ENCODE results near the gene IFNA8. TPM values are rescaled to one million over a fixed set of nuclear protein-coding genes. Genes with fewer than 3 reads are reported as not detected.

Gene IFNA8
- total and polyA plus RNA-seq, 2 donors (not counting 1 experiment from before 2014, with no cell fraction given) = not detected

GRCh38 chr9:21452681-21453080 lies 43.8 kb downstream of the IFNA8 start:
- TF ChIP-seq, protein P1, sequence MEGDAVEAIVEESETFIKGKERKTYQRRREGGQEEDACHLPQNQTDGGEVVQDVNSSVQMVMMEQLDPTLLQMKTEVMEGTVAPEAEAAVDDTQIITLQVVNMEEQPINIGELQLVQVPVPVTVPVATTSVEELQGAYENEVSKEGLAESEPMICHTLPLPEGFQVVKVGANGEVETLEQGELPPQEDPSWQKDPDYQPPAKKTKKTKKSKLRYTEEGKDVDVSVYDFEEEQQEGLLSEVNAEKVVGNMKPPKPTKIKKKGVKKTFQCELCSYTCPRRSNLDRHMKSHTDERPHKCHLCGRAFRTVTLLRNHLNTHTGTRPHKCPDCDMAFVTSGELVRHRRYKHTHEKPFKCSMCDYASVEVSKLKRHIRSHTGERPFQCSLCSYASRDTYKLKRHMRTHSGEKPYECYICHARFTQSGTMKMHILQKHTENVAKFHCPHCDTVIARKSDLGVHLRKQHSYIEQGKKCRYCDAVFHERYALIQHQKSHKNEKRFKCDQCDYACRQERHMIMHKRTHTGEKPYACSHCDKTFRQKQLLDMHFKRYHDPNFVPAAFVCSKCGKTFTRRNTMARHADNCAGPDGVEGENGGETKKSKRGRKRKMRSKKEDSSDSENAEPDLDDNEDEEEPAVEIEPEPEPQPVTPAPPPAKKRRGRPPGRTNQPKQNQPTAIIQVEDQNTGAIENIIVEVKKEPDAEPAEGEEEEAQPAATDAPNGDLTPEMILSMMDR (IDR thresholded peaks at IDR 0.05) = no peak
- no peak for TF ChIP-seq EZH2 (IDR thresholded peaks at IDR 0.05; ENCODE audit: borderline replicate concordance, insufficient read depth, low read depth, low read length, poor library complexity, severe bottlenecking)
- Mint-ChIP-seq H3K27me3 (peaks cover 48% of the 10 kb centered on the region), H3K4me1 (no peaks in the 10 kb centered on the region), H3K4me3 (no peak overlapping the region), H3K9me3 (ENCODE audit: insufficient read depth) (no peaks in the 10 kb centered on the region), H3K27ac (no peak overlapping the region)
- H3K4me3 ChIP-seq (ENCODE audit: control extremely low read depth in 1 of 5, extremely low read depth in 1 of 5, insufficient read depth in 1 of 5, low read depth in 2 of 5, low read length in 4 of 5) = no peak overlapping the region
- intact Hi-C loops (cut with micrococcal nuclease) = no loop called here
- WGBS (ENCODE audit: insufficient coverage) = 89% methylated on average over 3 of the region's 4 CpGs
- no peak overlapping the region for H3K4me2 ChIP-seq (replicated peaks; ENCODE audit: low read depth, low read length, poor library complexity, severe bottlenecking)
- no peaks in the 10 kb centered on the region for H3K36me3 ChIP-seq (replicated peaks in 1 of 2; ENCODE audit: control extremely low read depth in 1 of 2, control insufficient read depth in 1 of 2, extremely low read depth in 1 of 2, insufficient read depth in 2 of 2, low read length in 1 of 2)
- H4K20me1 ChIP-seq (ENCODE audit: control insufficient read depth, insufficient read depth, low read length, poor library complexity, severe bottlenecking) = no peaks in the 10 kb centered on the region
- H3K9ac ChIP-seq (ENCODE audit: low read length) = no peak overlapping the region
- ChIA-PET POLR2A (no interaction called here), CTCF (interaction anchor here (1.0 to 5.3 kb wide), 7 partner anchors 19 to 133 kb away, joined by 3 to 92 read pairs (median 39); no protein-coding TSS in a partner anchor)
- no peak overlapping the region for H3K27ac ChIP-seq (ENCODE audit: low read length in 2 of 2)
- no peak overlapping the region for H2AFZ ChIP-seq (ENCODE audit: insufficient read depth, low read depth, low read length, poor library complexity, severe bottlenecking)
- no peaks in the 10 kb centered on the region for H3K9me3 ChIP-seq (ENCODE audit: control extremely low read depth in 1 of 3, control insufficient read depth in 2 of 3, insufficient read depth in 1 of 3, low read length in 2 of 3)
- ATAC-seq (ENCODE audit: low read depth) (no peak), DNase-seq (no peak)
- H3K27me3 ChIP-seq (replicated peaks in 1 of 4; ENCODE audit: control extremely low read depth in 1 of 4, control insufficient read depth in 3 of 4, insufficient read depth in 4 of 4, low read length in 3 of 4) = peaks cover 0 to 15% (median 11%) of the 10 kb centered on the region in 4 experiments
- no peaks in the 10 kb centered on the region for H3K79me2 ChIP-seq (ENCODE audit: control insufficient read depth, insufficient read depth, low read length)
- H3K4me1 ChIP-seq (ENCODE audit: control insufficient read depth in 2 of 2, insufficient read depth in 2 of 2, low read length in 2 of 2) = no peaks in the 10 kb centered on the region

- TF ChIP-seq, protein P1 (IDR thresholded peaks at IDR 0.05) = no peak
- TF ChIP-seq EZH2 (IDR thresholded peaks at IDR 0.05; ENCODE audit: borderline replicate concordance, insufficient read depth, low read depth, low read length, poor library complexity, severe bottlenecking) = no peak
- no peaks in the 10 kb centered on the region for H4K20me1 ChIP-seq (ENCODE audit: control insufficient read depth, insufficient read depth, low read length, poor library complexity, severe bottlenecking)
- H2AFZ ChIP-seq (ENCODE audit: insufficient read depth, low read depth, low read length, poor library complexity, severe bottlenecking) = no peak overlapping the region
- no peak overlapping the region for H3K4me3 ChIP-seq (ENCODE audit: control extremely low read depth in 1 of 5, extremely low read depth in 1 of 5, insufficient read depth in 1 of 5, low read depth in 2 of 5, low read length in 4 of 5)
- ATAC-seq (ENCODE audit: low read depth) (no peak), DNase-seq (no peak)
- intact Hi-C loops (cut with micrococcal nuclease) = loop anchor here (1.0 to 2.0 kb wide), 2 partner anchors 128 to 135 kb away; no protein-coding TSS in a partner anchor
- H3K79me2 ChIP-seq (ENCODE audit: control insufficient read depth, insufficient read depth, low read length) = no peaks in the 10 kb centered on the region
- H3K4me1 Mint-ChIP-seq = no peaks in the 10 kb centered on the region
- no peaks in the 10 kb centered on the region for H3K9me3 Mint-ChIP-seq (ENCODE audit: insufficient read depth)
- H3K4me1 ChIP-seq (ENCODE audit: control insufficient read depth in 2 of 2, insufficient read depth in 2 of 2, low read length in 2 of 2) = no peaks in the 10 kb centered on the region
- CTCF ChIA-PET = interaction anchor here (1.3 to 5.3 kb wide), 7 partner anchors 21 to 204 kb away, joined by 3 to 92 read pairs (median 39); no protein-coding TSS in a partner anchor
- no peak overlapping the region for H3K27ac ChIP-seq (ENCODE audit: low read length in 2 of 2)
- no peak overlapping the region for H3K4me2 ChIP-seq (replicated peaks; ENCODE audit: low read depth, low read length, poor library complexity, severe bottlenecking)
- H3K27me3 ChIP-seq (replicated peaks in 1 of 4; ENCODE audit: control extremely low read depth in 1 of 4, control insufficient read depth in 3 of 4, insufficient read depth in 4 of 4, low read length in 3 of 4) = peaks cover 0 to 9% (median 8%) of the 10 kb centered on the region in 4 experiments
- H3K27ac Mint-ChIP-seq = no peak overlapping the region
- no CpG with 5 or more reads among the region's 2 CpGs for WGBS (ENCODE audit: insufficient coverage)
- POLR2A ChIA-PET = no interaction called here
- H3K9ac ChIP-seq (ENCODE audit: low read length) = no peak overlapping the region
- H3K36me3 ChIP-seq (replicated peaks in 1 of 2; ENCODE audit: control extremely low read depth in 1 of 2, control insufficient read depth in 1 of 2, extremely low read depth in 1 of 2, insufficient read depth in 2 of 2, low read length in 1 of 2) = no peaks in the 10 kb centered on the region
- peaks cover 39% of the 10 kb centered on the region for H3K27me3 Mint-ChIP-seq
- H3K9me3 ChIP-seq (ENCODE audit: control extremely low read depth in 1 of 3, control insufficient read depth in 2 of 3, insufficient read depth in 1 of 3, low read length in 2 of 3) = no peaks in the 10 kb centered on the region
- no peak overlapping the region for H3K4me3 Mint-ChIP-seq
Measured at GRCh38 chr9:21454149-21454548, 45.2 kb downstream of the IFNA8 start.
